HG03066 (cell line): Measurements from ENCODE around the gene OXLD1.

Source experiments
- ATAC-seq: cut with Tn5 transposase; IDR thresholded peaks from one replicate; pipeline ENCODE4 v1.9.1; 2021; ENCODE audit warnings: low read depth; ENCODE audit not compliant: unreplicated experiment

The OXLD1 gene

GRCh38 chr17:81666342-81667191 is at the start of gene OXLD1, which contains the start of gene CCDC137:
OXLD1 (minus strand) TSS chr17:81666605; CDS start chr17:81666577, 28 bp downstream.
CCDC137 (plus strand) TSS chr17:81666737; CDS start chr17:81666767, 30 bp downstream.
- ATAC-seq: peak; percentile 95

- ATAC-seq: no peak
These were observed 48.9 kb upstream of the OXLD1 start for GRCh38 chr17:81715107-81715871.

- ATAC-seq: no peak
These were observed 48.2 kb upstream of the OXLD1 start for GRCh38 chr17:81714412-81715106.

GRCh38 chr17:81713556-81714411 is 47.4 kb upstream of the OXLD1 start:
- ATAC-seq: no peak

- no peak for ATAC-seq
These were observed 46.7 kb upstream of the OXLD1 start for GRCh38 chr17:81713004-81713555.

- no peak for ATAC-seq
These were observed 46.1 kb upstream of the OXLD1 start for GRCh38 chr17:81712468-81713003.

GRCh38 chr17:81711814-81712467 is 45.5 kb upstream of the OXLD1 start, which contains the start of gene SLC25A10:
SLC25A10 (plus strand) TSS chr17:81712284; CDS start chr17:81712427, 143 bp downstream.
- peak; percentile 69 for ATAC-seq

- ATAC-seq: no peak
These were observed 44.3 kb upstream of the OXLD1 start for GRCh38 chr17:81710514-81711308.

- no peak for ATAC-seq
These were observed 42.4 kb upstream of the OXLD1 start for GRCh38 chr17:81708739-81709185.

GRCh38 chr17:81707725-81708646 is 41.6 kb upstream of the OXLD1 start:
- ATAC-seq: no peak

- no peak for ATAC-seq
These were observed 40.6 kb upstream of the OXLD1 start for GRCh38 chr17:81706757-81707624.

- ATAC-seq: no peak
These were observed 39.8 kb upstream of the OXLD1 start for GRCh38 chr17:81706232-81706611.

GRCh38 chr17:81705518-81706231 is 39.3 kb upstream of the OXLD1 start:
- ATAC-seq: no peak

GRCh38 chr17:81703747-81704654 is 37.6 kb upstream of the OXLD1 start:
- ATAC-seq: no peak
